Articular chondrocyte of knee joint (primary cell): Measurements from ENCODE around the gene TRIM16. TPM values are rescaled to one million over a fixed set of nuclear protein-coding genes. Genes with fewer than 3 reads are reported as not detected.

Experiments
- small RNA-seq: library from RNA; depleted of rRNA; stranded (forward); fragments of <200 nt; gene quantifications from one replicate; pipeline ENCODE3, GENCODE V24; 2012
- total RNA-seq: library from RNA; depleted of rRNA; stranded (reverse); fragments of >200 nt; gene quantifications from 2 replicates; pipeline ENCODE4 v1.2.3, GENCODE V29; 2012

Gene TRIM16
- 44.2 and 53.9 TPM in 2 replicates for total RNA-seq

GRCh38 chr17:15683824-15684478 is at the start of gene TRIM16:
Gene TRIM16 (minus strand): TSS chr17:15684311. CDS start chr17:15651609, 32,702 bp downstream.

GRCh38 chr17:15731900-15732299 is 47.8 kb upstream of the TRIM16 start, which contains the start of gene TBC1D26:
Gene TBC1D26 (plus strand): TSS chr17:15732283. CDS start chr17:15735349, 3,066 bp downstream.

GRCh38 chr17:15699413-15699924 is 15.4 kb upstream of the TRIM16 start, which contains the start of gene ZNF286A:
Gene ZNF286A (plus strand): TSS chr17:15699752. CDS start chr17:15700330, 578 bp downstream.

GRCh38 chr17:15619331-15620058 is 64.6 kb downstream of the TRIM16 start, which contains the start of gene FBXW10B:
Gene FBXW10B (minus strand): TSS chr17:15619704. CDS start chr17:15619512, 192 bp downstream.

Small RNAs within 50 kb of the gene (small RNA-seq; reads per million reads assigned to genes)
- gene AC005838.1 = not detected
- gene ZNF29P = not detected

Other genes starting within 250 kb of the TRIM16 start
- gene CDRT4, start 216.7 kb downstream of the TRIM16 start, total RNA-seq = 6.3 and 11.2 TPM in 2 replicates
- 47.3 and 68.7 TPM in 2 replicates for gene TVP23C, start 120.8 kb downstream of the TRIM16 start, total RNA-seq
- 1.0 and 1.6 TPM in 2 replicates for gene FBXW10B, start 64.6 kb downstream of the TRIM16 start, total RNA-seq
- 39.1 and 54.3 TPM in 2 replicates for gene ZNF286A, start 15.4 kb upstream of the TRIM16 start, total RNA-seq
- 0.11 and 0.13 TPM in 2 replicates for gene TBC1D26, start 48.0 kb upstream of the TRIM16 start, total RNA-seq